ENCODE data around the gene SUGP2.

Gene SUGP2

GRCh38 chr19:18991468-18991867 lies 41.8 kb downstream of the SUGP2 start:
- DNase-seq (ENCODE audit: low read depth in 2 of 2), result no peak

DNA sequence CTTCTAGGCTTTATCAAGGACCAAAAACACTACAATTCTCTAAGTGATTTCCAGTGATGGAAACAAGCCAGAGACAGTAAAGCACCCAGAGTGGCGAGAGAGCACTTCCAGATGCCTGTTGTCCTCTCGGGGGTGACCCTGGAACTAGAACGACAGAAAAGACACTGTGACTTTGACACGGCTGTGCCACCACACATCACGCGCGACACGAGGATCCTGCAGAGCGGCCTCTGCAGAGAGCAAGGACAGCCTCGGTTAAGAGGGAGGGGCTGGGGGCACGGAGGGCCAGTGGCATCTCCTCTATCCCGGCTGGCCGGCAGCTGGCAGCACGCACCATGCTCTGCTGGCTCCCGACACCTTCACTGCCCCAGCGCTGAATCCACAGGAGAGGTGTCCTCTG lies 42.3 kb downstream of the SUGP2 start:
- DNase-seq (ENCODE audit: low read depth in 2 of 2), result no peak

GRCh38 chr19:18990128-18990708 lies 43.1 kb downstream of the SUGP2 start:
- no peak for DNase-seq (ENCODE audit: low read depth in 2 of 2)

DNA sequence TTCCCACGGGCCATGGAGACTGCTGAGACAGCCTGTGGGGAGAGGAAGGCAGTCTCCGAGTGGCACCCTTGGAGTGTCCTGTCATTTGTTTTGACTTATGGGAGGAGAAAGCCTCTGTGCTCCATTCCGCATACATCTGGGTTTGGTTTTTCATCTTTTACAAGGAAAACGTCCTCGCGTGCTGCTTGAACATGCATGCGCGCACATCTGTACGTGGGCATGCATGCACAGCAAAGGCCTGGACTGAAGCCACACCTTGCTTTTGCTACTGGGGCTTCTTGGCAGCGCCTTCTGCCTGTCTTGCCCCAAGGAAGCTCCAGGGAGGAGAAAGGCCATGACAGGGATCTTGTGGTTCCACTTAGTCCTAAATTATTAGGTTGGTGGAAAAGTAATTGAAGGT lies 44.0 kb downstream of the SUGP2 start:
- DNase-seq (ENCODE audit: low read depth in 2 of 2), result no peak

- DNase-seq (ENCODE audit: low read depth in 2 of 2), result no peak
These were observed 45.9 kb downstream of the SUGP2 start for GRCh38 chr19:18987456-18987855.

DNA sequence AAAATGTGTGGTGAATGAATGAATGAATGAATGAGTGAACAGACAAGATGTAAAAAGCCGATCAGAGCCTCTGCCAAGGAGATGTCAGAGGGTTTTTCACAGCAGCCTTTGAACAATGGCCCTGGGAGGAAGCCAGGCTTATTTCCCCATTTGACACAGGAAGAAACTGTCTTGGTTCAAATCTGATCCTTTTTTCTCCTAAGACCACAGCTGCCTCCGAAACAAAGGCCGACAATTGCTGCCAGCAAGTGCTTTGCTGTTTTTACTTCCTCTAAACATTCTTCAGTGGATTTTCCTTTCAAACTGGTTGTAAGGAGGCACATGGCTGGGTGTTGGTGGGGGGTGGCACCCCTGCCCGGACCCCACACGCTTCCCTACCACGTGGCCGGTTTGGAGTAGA lies 48.1 kb downstream of the SUGP2 start:
- DNase-seq (ENCODE audit: low read depth in 2 of 2), result no peak

- no peak for DNase-seq (ENCODE audit: low read depth in 2 of 2)
These were observed 49.1 kb downstream of the SUGP2 start for GRCh38 chr19:18984251-18984650.

DNA sequence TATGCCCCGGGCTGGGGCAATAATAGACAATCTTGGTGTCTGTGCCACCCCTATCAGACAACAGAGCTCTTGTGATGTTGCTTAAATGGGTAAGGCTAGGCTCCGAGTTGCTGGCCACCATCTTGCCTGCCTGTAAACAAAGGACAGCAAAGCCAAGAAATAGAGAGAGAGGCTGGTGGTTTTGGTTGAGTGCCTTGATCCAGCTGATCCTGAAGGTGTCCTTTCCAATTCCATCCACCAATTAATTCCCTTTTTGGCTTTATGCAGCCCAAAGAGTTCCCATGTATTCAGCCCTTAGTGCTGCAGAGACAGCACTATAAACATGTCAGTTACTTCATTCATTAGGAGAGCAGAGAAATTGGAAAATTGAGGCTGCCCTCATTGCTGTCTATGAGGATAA lies 50.6 kb downstream of the SUGP2 start:
- DNase-seq (ENCODE audit: low read depth in 2 of 2), result no peak

- DNase-seq (ENCODE audit: low read depth in 2 of 2), result no peak
These were observed 52.8 kb downstream of the SUGP2 start for GRCh38 chr19:18980432-18981020.

DNA sequence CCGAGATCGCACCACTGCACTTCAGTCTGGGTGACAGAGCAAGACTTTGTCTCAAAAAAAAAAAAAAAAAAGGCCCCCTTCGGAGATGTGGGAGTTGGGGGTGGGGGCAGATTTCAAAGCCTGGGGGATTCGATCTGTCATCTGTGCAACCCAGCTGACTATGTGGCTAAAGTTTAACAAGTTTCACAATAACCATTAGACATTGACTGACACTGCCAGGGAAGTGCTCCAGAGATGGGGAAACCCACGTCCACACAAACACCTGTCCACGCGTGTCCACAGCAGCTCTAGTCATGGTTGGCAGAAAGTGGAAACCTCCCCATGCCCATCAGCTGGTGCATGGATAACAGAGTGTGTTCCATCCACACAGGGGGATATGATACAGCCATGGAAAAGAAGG lies 54.7 kb downstream of the SUGP2 start:
- DNase-seq (ENCODE audit: low read depth in 2 of 2), result no peak

- DNase-seq (ENCODE audit: low read depth in 2 of 2), result no peak
These were observed 57.4 kb downstream of the SUGP2 start for GRCh38 chr19:18975869-18976268.

GRCh38 chr19:18975011-18975410 lies 58.3 kb downstream of the SUGP2 start:
- no peak for DNase-seq (ENCODE audit: low read depth in 2 of 2)

- DNase-seq (ENCODE audit: low read depth in 2 of 2), result no peak
These were observed 60.5 kb downstream of the SUGP2 start for GRCh38 chr19:18972851-18973250.

GRCh38 chr19:18972301-18972811 lies 61.0 kb downstream of the SUGP2 start:
- no peak for DNase-seq (ENCODE audit: low read depth in 2 of 2)

DNA sequence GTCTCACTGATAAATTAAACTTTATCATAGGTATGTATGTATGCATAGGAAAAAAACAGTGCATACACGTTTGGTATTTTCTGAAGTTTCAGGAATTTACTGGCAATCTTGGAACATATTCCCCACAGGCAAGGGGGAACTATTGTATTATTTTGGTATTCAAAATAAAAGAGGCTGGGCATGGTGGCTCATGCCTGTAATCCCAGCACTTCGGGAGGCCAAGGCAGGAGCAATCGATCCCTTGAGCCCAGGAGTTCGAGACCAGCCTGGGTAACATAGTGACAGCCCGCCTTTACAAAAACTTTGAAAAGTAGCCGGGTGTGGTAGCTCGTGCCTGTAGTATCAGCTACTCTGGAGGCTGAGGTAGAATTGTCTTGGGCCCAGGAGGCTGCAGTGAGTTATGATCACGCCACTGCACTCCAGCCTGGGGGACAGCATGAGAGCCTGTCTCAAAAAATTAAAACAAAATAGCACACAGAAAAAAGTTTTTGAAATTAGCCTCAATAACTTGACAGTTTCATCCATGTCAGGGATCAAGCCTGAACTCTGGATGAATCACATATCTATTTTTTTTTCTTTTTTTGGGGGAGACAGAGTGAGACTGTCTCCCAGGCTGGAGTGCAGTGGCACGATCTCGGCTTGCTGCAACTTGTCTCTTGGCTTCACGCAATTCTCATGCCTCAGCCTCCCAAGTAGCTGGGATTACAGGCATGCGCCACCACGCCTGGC lies 63.2 kb downstream of the SUGP2 start:
- DNase-seq (ENCODE audit: low read depth in 2 of 2), result no peak

DNA sequence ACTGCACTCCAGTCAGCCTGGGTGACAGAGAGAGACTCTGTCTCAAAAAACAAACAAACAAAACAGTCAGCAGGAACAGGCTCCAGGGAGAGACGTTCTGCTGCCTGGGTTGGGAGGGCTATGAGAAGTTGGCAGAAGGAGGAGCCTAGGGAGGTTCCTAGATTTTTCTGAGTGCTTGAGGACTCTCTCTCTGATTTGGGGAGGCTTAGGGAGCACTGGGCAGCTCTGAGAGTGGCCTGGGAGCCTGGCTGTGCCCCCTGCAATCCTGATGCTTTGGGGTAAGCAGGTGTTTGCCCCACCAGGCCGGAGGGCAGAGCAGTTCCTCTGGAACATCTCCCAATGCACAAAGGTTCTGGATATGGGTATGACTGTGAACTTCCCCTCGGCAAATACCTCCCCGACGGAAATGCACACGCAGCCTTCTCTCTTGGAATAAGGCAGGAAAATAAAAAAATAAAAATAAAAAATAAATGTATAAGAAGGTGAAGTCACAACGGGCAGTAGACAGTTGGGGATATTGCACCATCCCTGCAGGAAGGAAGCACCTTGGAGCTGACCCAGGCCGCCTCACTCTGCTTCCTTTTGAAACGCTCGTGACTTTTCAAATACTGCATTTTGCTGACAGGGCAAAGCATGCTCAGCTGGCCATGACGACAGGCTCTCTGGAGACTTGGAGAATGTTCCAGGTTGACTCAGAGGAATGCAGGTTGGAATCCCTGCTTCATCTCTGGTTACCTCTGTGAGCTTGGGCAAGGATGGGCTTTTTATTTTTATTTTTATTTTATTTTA lies 65.8 kb downstream of the SUGP2 start:
- DNase-seq (ENCODE audit: low read depth in 2 of 2), result no peak

DNA sequence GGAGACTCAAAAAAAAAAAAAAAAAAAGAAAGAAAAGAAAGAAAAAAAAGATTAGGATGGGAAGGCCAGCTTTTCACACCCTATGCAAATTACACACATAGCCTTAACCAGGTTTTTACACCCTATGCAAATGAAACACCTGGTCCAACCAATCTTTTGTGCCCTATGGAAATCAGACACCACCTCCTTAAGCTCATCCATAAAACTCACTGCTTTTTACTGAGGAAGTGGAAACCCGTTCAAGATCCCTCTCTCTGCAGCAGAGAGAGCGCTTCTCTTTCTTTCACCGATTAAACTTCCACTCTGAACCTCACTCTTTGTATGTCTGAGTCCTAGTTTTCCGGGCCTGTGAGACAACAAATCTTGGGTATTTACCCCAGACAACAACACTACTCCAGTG lies 67.0 kb downstream of the SUGP2 start:
- no peak for DNase-seq (ENCODE audit: low read depth in 2 of 2)

DNA sequence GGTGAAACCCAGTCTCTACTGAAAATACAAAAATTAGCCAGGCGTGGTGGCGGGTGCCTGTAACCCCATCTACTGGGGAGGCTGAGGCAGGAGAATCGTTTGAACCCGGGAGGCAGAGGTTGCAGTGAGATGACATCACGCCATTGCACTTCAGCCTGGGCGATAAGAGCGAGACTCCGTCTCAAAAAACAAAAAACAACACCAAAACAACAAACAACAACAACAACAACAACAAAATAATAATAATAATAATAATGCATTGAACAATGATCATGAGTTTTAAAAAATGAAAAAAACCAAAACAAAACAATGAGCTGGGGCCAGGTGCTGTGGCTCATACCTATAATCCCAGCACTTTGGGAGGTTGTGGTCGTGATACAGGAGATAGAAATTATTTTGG lies 69.2 kb downstream of the SUGP2 start:
- DNase-seq (ENCODE audit: low read depth in 2 of 2), result no peak

GRCh38 chr19:18961767-18962620 lies 71.3 kb downstream of the SUGP2 start:
- no peak for DNase-seq (ENCODE audit: low read depth in 2 of 2)

GRCh38 chr19:18960370-18960769 lies 72.9 kb downstream of the SUGP2 start:
- no peak for DNase-seq (ENCODE audit: low read depth in 2 of 2)

DNA sequence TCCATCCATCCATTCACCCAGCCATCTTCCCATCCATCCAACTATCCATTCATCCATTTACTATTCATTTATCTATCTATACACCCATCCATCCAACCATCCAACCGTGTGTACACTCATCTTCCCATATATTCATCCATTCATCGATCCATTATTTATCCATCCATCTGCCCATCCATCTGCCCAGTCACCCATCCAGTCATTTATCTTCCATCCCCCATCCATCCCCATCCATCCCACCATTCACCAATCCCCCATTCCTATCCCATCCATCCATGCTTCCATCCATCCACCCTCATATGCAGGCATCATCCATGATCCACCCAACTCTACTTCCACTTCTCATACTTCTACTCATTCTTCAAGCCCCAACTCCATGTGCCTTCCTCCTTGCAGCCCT lies 78.3 kb downstream of the SUGP2 start:
- no peak for DNase-seq (ENCODE audit: low read depth in 2 of 2)

DNA sequence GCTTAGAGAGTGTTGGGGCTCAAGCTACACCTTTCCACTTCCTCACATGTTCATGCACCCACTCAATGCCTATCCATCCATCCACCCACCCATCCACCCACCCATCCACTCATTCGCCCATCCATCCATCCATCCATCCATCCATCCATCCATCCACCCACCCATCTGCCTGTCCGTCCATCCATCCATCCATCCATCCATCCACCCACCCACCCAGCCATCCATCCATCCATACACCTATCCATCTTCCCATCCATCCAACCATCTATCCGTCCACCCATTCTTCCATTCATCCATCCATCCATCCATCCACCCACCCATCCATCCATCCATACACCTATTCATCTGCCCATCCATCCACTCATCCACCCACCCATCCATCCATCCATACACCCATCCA lies 79.2 kb downstream of the SUGP2 start:
- no peak for DNase-seq (ENCODE audit: low read depth in 2 of 2)
